Stimulated activated CD4-positive, alpha-beta T cell treated with anti-CD3 and anti-CD28 coated beads, Interleukin-1b, Interleukin-23, amount 100 ng/mL, for 4 hours (primary cell): Measurements from ENCODE around the gene RAB37.

ENCODE experiments used
- DNase-seq, 2 donors: peaks; one replicate each; pipeline ENCODE4 v3.0.0-alpha.2; 2020; ENCODE audit warnings: low read depth in 2 of 2

Gene RAB37

GRCh38 chr17:74744714-74745547 is 7.9 kb downstream of the RAB37 start:
- peak; percentile 77 to 79 for DNase-seq

DNA sequence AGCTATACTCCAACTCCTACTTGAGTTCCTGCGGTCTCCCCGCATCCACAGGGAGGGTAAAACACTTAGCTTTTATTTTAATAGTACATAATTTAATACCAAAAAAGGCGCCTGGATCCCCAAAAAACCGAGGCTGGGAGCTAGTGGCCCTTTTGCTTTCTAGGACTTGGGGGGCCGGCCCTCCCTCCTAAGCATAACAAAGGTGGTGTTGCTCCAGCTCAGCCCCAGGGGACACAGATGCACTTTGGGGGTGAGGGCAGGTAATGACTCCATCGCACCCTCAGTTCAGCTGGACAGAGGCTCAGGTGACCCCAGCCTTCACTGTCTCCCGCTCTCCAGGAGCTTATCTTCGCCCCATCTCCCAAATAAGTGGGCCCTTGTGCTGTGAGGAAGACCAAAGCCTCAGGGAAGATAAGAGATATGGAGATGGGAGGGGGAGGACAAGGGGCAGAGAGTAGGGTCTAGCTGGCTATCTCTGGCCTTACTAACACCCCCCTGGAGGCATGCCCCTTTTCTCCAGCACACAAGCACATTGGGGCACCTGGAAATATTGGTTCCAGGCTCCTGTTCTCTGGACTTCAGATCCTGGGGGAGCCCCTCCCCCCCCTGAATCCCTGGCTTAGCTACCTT is 8.6 kb downstream of the RAB37 start:
- DNase-seq, result no peak

GRCh38 chr17:74746376-74746775 is 9.3 kb downstream of the RAB37 start:
- DNase-seq, result no peak

DNA sequence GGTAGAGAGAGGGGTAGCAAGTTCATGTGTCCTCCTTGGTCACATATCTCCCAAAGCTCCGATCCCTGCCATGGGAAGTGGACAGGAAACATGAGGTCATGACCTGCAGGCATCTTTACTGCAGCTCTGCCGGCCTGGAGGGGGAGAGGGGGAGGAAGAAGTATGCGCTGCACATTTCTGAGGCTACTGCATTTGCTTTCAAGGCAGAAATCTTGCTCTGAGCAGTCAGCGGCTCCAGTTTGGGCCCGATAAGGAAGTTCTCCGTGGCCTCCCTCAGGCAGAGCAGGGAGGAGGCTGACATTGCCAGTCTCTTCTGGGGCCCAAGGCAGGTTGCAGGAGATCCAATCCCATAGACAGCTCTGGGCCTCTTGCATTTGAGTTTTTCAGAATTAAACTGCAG is 9.9 kb downstream of the RAB37 start:
- no peak for DNase-seq

DNA sequence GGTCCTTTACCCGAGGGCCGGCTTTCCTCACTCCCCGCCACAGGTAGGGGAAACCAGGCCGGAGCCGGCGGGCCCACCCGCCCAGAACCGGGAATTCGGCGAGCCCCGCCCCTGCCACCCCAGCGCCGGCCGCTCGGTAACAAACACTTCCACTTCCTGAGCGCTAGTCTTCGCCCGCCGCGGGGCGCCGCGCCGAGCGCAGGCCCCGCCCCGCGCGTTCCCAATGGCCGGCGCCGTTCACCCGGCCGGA is 11.1 kb downstream of the RAB37 start:
- no peak for DNase-seq

GRCh38 chr17:74748529-74749278 is 11.6 kb downstream of the RAB37 start, which contains the start of gene NHERF1:
Gene NHERF1, plus strand, starts transcription at chr17:74748628. Its CDS starts 219 bp downstream, at chr17:74748847.
- DNase-seq, result peak; percentile 87 to 96

DNA sequence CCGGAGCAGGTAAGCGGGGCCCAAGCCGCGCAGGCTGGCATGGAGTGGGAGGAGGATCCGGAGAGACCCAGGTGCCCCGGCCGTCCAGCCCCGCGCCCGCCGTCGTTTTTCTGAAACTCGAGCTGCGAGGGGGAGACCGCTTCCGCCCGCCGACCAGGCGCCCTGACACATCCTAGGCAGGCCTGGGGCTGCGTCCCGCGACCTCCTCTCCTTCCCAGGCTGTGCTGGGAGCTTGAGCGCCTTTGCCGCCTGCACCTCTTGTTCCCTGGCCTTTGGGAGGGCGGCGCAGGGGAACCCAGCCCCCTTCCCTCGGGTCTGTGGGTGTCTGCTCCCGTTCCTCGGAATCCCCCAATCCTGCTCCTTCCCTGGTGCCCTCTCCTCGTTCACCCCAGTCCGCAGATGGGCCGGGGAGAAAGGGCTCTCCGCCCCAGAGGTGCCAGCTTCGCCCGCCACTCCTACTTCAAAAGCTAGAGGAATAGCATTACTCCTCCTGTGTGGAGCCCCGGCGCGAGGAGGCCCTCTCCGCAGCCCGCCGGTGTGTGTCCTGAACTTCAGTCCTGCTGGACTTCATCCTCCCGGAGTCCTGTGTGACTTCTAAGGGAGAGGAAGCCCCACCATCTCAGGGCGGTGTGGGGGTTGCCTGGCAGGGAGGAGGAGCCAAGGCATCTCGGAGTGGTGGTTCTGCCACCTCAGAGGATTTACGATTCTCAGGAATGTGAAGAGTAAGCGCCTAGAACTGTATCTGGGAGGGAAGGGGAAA is 12.4 kb downstream of the RAB37 start:
- DNase-seq, result peak in 1 of 2 donors; percentile 45

DNA sequence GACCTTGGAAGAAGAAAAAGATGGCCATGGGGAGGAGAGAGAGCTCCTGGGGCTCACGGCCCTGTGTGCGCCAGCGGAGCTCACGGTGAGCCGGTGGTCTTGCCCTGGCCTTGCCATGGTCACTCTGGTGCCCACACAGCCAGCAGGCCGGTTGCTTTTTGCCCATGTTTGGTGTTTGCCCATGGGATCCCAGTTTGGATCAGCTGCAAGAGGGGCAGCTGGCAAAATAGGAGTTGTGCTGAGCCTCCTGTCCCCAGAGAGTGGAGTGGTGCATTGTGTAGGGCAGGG is 12.9 kb downstream of the RAB37 start:
- DNase-seq, result no peak

DNA sequence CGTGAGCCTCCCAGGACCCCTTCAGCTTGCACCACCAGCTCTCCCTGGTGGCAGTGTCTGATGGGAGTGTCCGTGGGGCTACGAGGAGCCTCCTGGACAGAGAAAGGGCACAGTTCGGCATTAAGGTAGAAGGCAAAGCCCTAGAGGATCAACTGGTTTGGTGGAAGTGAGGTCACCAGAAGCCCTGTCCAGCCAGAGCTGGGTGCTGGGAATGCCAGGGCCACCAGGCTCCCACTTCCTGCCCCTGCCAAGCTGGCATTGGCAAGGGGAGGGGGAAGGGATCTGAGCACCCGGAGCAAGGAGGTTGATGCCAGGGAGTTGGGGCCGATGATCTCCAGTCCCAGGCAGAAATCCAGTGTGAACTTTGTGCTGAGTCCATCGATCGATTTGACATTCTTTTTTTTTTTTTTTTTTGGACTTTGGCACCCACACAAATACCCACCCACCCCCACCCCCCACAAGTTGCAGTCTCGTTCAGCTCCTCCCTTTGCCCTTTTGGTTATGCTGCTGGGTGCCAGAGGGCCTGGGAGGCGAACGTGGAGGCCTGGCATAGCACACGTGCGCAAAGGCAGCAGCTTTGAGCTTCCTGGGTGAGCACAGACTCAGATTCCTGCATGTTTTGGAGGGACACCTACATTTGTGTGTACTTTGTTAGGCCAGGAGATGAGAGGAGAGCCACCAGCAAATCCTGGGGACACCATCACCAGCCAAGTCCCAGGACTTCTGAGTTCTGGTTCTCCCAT is 13.4 kb downstream of the RAB37 start:
- no peak for DNase-seq

GRCh38 chr17:74752415-74752814 is 15.4 kb downstream of the RAB37 start:
- no peak for DNase-seq

- DNase-seq, result no peak
These were observed 15.9 kb downstream of the RAB37 start for GRCh38 chr17:74752822-74753401.

GRCh38 chr17:74754832-74755231 is 17.8 kb downstream of the RAB37 start:
- DNase-seq, result no peak

GRCh38 chr17:74755533-74755932 is 18.5 kb downstream of the RAB37 start:
- no peak for DNase-seq

DNA sequence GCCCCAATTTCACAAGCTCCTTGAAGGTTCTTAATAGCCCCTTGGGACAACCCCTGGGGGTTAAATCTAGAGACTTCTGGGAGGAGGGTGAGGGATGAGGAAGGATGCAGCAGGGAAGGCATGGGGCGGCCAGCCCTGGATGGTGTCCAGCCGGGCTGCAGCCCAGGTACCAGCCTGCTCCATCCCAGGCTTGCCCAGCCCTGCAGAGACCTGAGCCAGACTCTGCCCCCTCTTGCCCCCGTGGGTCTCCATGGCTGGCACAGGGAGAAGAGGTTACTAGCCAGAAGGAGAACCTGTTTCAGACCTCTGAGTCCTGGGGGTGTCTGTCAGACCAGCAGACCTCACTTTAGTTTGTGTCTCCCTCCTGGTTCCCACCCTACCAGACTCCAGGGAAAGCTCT is 19.8 kb downstream of the RAB37 start:
- no peak for DNase-seq

- DNase-seq, result no peak
These were observed 20.4 kb downstream of the RAB37 start for GRCh38 chr17:74757502-74757901.

- DNase-seq, result no peak
These were observed 21.1 kb downstream of the RAB37 start for GRCh38 chr17:74757931-74758847.

GRCh38 chr17:74758848-74759168 is 21.8 kb downstream of the RAB37 start:
- no peak for DNase-seq

DNA sequence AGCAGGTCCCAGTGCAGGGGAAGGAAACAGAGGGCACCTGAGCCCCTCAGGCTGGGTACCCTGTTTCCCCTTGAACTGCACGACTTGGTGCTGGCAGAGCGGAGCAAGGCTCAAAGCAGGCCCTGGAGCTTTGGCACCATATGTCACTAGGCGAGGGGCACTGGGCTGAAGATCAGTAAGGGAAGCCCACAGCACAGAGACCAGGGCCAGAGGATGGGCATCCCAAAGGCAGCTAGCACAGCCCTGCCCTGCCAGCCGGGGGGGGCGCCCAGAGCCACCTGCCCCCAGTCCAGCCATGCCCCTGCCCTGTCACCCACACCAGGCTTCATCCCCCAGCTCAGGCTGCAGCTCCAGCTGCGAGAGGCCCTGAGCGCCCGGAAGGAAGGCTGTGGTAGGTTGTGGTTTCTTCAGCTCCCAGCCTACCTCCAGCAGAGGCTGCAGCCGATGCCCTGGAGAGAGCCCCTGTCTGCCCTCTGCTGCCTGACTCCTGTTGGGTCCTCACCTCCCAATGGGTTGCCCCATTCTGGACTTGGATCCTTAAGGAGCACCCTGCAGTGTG is 22.3 kb downstream of the RAB37 start:
- DNase-seq, result no peak

DNA sequence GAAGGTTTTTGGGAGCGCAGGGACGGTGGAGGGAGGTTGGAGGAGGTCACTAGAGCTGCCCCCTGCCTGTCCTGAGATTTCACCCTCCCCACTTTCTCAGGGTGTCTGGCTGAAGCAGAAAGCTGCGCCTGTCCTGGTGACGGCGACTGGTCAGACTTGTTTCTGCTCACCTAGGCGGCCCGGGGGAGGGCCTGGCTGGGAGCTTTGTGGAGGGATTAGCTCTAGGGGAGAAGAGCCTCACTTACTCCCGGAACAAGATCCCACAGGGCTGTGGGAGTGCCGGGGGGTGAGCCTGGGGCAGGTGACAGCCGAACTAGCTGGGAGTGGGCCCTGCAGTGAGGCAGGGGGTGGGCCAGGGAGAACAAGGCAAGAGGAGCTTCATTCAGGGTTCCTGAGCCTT is 22.9 kb downstream of the RAB37 start:
- DNase-seq, result no peak
